GM21526 (cell line): ENCODE results near the gene WWP2.

Source experiments
- ATAC-seq: cut with Tn5 transposase; IDR thresholded peaks from one replicate; pipeline ENCODE4 v1.9.1; 2021; ENCODE audit warnings: moderate library complexity; ENCODE audit not compliant: unreplicated experiment, low FRiP score

The WWP2 gene

GRCh38 chr16:69829338-69829737 is 67.2 kb downstream of the WWP2 start:
- no peak for ATAC-seq

- no peak for ATAC-seq
Observed at GRCh38 chr16:69830146-69830533, 68.0 kb downstream of the WWP2 start.

GRCh38 chr16:69830534-69831211 is 68.5 kb downstream of the WWP2 start:
- ATAC-seq: no peak

- no peak for ATAC-seq
Observed at GRCh38 chr16:69831212-69832123, 69.3 kb downstream of the WWP2 start.

- no peak for ATAC-seq
Observed at GRCh38 chr16:69833357-69834282, 71.5 kb downstream of the WWP2 start.

GRCh38 chr16:69834807-69835466 is 72.8 kb downstream of the WWP2 start:
- ATAC-seq: no peak

GRCh38 chr16:69836257-69836656 is 74.1 kb downstream of the WWP2 start:
- no peak for ATAC-seq

- no peak for ATAC-seq
Observed at GRCh38 chr16:69837380-69837779, 75.2 kb downstream of the WWP2 start.

- ATAC-seq: no peak
Observed at GRCh38 chr16:69838489-69838888, 76.4 kb downstream of the WWP2 start.

- no peak for ATAC-seq
Observed at GRCh38 chr16:69839240-69839688, 77.1 kb downstream of the WWP2 start.

GRCh38 chr16:69839798-69840409 is 77.8 kb downstream of the WWP2 start:
- no peak for ATAC-seq

- ATAC-seq: no peak
Observed at GRCh38 chr16:69840975-69841374, 78.8 kb downstream of the WWP2 start.

GRCh38 chr16:69844441-69844840 is 82.3 kb downstream of the WWP2 start:
- no peak for ATAC-seq

GRCh38 chr16:69845181-69845580 is 83.0 kb downstream of the WWP2 start:
- ATAC-seq: no peak

GRCh38 chr16:69847643-69848042 is 85.5 kb downstream of the WWP2 start:
- ATAC-seq: no peak

- no peak for ATAC-seq
Observed at GRCh38 chr16:69848637-69849545, 86.8 kb downstream of the WWP2 start.

GRCh38 chr16:69851491-69852240 is 89.5 kb downstream of the WWP2 start:
- ATAC-seq: no peak

- ATAC-seq: no peak
Observed at GRCh38 chr16:69852815-69853214, 90.7 kb downstream of the WWP2 start.
